ENCODE results near the gene EYS.

Gene EYS

DNA sequence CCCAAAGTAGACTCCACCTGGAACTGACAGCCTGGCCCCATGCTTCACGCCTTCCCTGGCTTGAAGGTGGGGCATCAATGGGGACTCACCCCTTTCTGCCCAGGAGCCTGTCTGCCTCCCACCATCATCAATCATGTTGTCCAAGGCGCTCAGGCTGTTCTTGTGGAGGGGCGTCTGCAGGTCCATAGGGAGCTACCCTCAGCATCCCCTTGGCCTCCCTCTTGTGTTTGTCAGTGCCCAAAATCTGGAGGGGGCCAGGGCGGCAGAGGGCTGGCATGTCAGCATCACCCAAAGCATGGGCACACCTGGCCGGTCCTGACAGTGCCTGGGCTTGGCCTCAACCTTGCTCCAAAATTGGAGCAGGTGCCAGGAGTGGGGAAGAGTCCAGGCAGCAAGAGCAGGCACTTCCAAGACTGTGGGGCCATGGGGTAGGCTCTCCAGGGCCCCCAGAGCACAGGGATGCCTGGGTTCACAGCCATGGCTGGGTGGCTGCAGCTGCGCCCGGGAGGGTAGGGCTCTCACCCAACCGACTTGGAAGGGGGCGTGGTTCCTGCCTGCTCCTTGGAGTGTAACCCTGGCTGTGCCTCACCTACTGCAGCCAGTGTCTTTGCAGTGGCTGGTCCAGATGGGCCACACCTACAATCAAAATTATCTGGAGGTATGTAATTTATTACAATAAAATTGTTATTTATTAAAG is 903.4 kb downstream of the EYS start:
- DNase-seq = no peak

DNA sequence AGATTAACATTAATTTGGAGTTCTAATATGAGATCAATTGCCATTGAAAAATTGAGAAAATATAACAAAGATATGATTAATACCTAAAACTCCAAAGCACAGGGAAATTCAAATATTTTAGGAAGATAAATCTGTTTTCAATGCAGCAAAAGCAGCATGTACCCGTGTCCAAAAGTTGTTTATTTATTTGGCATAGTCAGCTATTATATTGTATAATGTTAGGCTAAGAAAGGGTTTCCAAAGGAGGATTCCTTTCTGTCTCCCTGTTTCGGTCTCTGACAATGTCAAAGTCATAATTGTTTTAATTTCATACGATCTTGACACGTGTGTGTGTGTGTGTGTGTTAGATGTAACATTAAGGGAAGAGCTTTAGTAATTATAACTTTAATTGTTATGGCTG is 914.5 kb downstream of the EYS start:
- no peak for DNase-seq

DNA sequence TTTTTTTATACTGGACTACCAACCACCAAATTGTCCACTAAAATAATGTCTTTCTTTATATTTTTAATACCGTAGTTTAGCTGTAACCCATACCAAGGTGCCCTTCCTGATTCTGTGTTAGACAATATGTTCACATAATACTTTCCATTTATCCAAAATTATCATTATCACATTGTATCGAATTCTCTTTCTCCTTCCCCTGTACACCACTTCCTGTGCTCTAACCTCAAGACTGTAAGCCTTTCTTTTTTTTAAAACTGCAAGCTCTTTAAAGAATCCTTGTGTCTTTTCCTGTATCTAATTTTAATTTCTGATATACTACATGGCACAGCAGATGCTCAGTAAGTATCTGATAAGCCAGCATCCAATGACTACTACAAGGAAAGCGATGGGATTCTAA is 917.5 kb downstream of the EYS start:
- no peak for DNase-seq

DNA sequence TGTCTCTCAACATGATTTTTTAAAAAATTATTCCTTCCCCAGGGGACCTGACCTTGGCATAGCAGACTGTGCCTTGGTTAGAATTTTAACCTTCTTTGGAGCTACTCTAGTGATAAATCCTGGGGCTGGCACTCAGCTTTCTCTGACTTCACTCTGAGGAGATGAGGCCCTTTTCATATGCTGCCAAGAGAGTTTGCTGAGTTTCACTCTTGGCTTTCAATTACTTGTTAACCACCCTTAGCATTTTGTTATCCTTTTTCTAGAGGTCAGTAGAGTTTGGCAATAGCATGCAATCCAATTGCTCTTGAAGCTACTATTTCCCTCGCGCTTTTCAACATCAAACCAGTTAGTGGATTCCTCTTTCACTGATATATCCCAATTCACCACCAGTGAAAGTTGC is 920.3 kb downstream of the EYS start:
- no peak for DNase-seq

DNA sequence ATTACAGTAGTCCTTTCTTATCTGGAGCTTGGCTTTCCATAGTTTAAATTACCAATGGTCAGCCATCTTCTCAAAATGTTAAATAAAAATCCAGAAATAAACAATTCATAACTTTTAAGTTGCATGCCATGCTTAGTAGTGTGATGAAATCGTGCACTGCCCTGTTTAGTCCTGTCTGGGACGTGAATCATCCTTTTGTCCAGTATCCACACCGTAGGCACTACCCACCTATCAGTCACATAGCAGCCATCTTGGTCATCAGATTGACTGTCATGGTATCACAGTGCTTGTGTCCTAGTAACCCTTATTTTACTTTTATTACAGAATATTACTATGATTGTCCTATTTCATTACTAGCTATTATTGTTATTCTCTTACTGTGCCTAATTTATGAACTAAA is 924.1 kb downstream of the EYS start:
- DNase-seq = no peak

DNA sequence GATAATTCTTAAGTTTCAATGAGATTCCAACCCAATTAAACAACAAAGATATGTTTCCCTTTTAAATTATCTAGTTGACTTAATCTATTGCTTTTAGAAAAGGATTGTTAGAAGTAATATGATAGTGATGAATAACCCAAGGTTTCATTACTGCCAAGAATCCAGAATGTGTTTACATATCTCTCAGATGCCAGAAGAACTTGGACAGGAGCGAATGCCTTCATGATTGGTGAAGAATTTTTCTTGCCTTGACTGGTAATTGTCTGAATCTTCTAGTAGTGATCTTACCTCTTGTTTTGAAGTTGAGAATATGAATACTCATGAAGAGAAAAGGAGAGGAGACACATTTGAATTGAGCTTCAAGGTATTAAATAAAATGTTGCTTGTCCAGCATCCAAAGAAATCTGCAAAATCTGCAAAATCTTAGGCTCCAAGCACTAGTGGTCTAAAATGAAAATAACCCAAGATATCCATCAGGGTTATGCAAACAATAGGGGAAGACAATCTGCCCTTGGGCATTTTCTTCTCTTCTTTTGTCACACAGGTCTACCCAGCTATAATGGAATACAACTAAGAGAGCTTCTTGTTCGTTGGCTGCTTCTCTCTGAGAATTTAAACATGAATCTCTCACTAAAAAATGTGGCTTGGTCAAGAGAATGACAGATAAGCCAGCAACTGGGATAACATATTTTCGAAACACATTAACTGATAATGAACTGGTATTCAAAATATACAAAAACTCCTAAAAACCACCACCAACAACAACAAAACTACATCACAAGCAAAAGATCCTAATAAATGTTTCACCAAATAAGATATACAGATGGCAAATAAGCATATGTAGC is 928.9 kb downstream of the EYS start:
- no peak for DNase-seq

DNA sequence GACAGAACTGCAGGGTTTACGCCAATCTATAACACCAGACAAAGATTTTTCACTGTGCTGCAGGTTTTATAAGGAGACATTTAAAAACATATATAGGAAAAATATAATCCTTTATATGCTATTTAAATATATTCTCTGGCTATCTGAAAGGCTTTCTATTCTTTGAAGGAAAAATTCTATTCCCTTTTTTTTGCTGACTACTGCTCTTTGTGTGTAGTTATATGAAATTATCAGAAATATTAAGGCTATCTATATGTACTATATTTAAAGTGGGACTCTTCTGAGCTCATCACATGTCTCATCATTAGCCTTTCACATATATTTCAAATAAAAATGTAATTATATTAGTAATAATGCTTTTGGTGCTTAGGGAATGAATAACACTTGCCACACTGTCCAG is 930.7 kb downstream of the EYS start:
- no peak for DNase-seq

DNA sequence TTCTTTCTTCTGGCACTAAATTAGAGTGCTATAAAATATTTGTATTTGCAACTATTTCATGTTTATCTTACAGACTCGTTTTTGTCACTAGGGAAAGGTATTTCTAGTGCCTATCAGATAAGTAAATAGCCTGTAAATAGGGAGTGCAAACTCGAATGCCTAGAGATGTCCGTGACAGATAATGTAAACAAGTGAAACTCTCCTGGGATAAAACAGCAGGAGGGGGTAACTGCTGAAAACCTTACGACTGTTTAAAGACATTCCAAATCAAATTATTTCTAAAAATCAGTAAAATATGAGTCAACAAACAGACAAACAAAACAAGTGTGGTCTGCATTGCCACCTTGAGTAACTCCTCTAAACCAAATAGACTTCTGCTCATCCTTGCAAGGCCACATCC is 932.1 kb downstream of the EYS start:
- DNase-seq = no peak

DNA sequence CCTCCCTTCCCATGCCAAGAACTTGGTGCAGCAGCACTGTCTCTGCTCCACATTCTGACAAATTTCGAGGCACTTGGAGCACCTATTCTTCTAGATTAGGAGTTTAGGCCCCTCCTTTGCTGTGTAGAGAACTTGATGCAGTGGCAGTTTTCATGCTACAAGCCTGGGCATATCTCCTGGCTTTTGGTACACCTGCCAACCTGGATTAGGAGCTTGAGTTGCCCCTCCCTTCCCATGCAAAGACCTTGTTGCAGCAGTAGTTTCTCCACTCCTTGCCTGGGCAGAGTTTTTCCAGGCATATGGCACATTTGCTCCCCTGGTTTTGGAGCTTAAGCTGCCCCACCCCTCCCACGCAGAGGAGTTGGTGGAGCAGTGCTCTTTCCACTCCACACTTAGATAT is 956.1 kb downstream of the EYS start:
- no peak for DNase-seq

DNA sequence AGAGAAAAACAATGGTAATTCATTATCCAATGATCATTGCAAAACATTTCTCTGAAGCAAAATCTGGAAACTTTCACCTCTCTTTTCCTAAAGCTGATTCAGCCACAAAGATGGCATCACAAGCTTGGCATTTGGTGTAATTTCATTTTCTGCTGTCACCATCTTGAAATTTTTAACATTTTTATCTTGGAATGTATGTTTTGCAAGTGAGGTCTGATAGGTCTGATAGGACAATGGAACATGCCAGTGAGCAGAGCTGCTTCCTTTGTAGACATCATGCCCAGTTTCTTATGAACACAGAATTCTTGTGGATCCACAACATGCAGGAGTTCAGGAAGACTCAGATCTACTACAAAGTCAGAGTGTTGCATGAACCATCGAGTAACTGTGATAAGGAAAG is 969.6 kb downstream of the EYS start:
- DNase-seq = no peak

DNA sequence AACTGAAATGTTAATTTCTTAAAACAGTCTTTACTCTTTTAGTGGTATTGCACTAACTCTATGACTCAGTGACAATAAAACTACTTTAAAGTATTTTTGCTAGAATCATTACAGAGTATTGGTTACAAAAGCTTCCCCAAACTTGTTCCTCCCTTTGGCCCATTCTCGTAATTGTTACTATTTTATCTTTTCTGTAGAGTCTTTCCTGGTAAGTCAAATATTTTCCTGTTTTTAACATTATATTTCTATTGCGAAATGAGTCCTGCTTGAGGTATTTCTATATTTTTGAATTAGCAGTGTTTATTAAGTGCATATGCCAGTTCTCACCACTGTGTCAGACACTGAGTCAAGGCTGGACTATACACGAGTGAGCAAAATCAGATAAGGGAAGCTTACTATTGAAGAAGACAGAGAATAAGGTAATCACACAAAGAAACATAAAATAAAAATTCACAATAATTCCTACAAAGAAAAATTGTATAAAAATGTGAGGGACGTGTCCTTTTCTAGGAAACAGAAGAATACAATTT is 970.5 kb downstream of the EYS start:
- no peak for DNase-seq

DNA sequence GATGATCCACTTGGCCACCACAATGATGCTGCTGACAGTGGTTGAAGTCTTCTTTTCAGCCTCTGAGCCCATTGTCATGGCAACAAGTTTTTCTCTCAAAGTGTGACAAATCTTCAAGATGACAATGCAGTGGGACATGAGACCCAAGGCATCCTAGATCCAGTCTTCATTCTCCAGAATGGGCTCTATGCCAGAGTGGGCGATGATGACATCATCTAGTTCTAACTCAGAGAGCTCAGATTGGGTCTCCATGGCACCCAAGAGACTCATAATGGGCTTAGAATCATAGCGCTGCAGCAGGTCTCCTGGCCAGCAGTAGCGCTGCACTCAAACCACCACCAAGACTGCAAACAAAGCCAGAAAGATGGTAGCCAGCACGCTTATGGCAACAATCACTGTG is 973.6 kb downstream of the EYS start:
- DNase-seq = no peak

DNA sequence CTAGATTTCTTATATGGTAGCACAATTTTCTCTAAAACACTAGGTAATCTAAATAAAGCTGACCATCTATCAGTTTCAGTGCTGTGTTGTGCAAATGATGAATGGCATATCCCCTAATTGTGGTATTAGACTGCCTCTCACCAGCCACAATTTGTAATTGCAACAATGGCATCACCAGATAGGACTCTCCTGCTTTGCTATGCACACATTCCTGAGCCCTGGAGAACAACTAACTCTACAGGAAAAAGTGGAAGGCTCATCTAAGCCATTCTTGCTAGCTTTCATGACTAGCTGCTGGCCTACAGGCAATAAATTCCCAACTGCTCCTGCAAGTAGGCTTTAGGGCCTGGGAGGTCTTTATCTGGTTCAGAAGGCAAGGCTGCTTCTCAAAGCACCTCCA is 974.1 kb downstream of the EYS start:
- DNase-seq = no peak

DNA sequence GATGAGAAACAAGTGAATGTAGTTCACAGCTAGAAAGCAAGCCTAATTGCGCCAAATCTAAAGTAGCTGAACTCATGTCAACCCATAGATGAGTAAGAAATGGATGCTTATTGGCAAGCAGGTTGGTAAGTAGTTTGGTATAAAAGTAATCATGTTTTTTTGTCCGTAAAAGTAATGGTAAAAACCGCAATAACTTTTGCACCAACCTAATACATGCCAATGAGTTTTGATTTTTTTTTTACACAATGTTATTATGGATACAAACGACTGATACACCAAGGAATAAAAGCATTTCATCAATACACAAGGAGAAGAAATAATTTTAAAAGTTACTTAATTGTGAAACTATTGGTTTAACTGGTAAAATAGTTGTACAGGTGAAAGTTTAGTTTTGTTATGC is 977.5 kb downstream of the EYS start:
- DNase-seq = no peak

DNA sequence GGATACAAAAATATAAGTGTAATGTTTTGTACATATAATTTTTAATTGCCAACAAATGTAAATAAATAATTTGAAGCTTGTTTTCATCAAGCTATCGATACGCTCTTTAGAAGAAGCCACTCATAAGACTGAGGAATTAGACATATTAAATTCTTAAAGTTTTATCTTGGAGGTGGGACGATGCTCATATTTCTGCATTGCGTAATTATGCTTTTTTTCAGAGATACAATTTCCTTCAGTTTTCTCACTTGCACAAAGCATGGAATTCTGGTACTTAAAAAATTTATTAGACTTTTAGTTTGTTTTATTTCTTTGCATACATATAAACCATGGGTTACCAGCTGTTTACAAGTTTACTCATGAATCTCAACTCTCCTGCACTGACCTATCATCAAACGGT is 980.0 kb downstream of the EYS start:
- DNase-seq = no peak

DNA sequence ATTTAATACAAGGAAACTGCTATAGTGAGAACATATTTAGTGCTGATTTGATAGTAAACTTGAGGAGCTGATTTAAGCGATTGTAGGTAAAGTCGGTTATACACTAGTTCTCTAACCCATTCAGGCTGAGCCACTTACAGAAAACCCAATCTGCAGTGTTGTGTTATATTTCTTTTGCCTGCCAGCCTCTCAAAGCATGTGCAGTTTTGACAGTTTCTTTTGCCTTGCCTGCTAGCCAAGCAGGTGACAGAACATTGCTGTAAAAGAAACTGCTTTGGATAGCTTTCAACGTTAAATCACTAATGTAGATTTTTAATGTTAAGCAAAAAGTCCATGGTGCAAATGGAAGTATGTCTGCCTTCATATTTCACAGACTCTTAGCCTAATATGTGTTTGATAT is 982.9 kb downstream of the EYS start:
- no peak for DNase-seq

DNA sequence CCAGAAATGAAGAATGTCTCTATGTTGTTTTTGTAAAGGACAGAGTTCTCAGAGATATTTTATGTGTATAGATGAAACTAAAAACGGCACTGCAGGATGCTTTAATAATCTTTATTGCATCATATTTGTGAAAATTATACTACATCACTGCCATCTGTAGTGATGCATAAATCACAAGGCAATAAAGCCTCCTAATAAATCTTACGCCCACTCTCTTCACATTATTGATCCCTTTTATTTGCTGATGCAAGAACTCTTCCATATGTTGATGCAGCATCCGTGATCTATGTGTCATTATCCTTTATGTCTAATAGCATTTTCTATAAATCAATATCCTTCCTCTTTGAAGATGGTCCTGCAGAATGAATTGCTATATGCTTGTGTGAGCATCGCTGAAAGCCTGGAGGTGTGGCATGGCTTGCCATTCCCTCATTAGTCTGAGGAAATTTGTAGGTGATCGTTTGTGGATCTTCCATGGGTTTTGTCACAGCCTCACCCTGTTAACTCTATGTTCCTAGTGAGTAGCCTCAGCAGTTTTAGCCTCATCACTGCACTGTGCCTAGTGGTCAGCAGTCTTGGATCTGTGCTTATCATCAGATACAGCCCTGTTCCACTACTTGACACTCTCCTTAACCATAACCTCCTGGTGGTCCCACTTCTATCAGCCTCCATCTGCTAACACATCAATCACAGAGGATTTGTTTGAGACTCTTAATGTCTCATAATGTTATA is 983.5 kb downstream of the EYS start:
- DNase-seq = no peak

DNA sequence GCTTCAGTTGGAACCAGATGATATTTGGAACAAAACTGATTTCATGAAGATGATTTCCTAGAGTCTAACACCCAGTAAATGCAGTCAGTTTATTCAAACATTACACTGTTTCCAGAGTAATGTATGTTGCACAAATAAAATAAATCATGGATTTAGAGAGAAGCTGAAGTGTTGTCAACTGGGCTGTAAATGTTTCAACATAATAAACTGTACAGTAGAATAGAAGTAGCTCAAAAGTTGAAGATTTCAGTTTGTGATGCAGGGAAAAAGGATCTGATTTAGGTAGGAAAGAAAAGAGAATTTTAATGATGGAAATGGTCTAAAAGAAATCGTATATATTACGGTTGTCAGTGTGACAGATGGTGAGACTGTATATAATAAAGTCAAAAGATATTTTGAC is 985.2 kb downstream of the EYS start:
- DNase-seq = no peak

DNA sequence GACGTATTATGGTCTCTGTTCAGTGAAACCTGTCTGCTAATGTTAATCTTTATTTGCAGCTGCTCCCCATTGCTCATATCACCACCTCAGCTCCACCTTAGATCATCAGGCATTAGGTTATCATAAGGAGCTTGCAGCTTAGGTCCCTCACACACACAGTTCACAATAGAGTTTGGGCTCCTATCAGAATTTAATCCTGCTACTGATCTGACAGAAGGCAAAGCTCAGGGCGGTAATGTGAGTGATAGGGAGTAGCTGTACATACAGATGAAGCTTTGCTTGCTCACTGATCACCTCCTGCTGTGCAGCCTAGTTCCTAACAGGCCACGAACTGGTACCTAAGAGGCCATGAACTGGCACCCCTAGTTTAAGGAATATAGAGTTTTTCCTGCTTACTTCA is 989.7 kb downstream of the EYS start:
- no peak for DNase-seq

DNA sequence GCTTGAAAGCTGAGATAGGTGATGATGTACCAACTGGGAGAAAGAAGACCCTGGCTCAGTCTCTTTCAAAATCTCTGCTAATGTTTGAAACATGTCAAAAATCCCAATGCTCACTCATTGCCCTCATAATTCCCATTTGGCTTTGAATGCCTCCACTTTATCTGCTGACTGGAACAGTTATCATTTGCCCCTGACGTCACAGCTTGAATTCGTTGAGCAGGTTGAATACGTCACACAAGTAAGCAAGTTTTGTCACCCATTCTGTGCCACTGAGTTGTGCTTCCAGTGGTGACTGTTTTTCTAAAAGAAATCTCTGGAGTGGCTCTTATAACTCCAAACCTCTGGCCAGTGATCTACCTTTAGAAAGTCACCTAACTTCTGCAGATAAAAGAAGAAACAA is 991.4 kb downstream of the EYS start:
- DNase-seq = no peak

DNA sequence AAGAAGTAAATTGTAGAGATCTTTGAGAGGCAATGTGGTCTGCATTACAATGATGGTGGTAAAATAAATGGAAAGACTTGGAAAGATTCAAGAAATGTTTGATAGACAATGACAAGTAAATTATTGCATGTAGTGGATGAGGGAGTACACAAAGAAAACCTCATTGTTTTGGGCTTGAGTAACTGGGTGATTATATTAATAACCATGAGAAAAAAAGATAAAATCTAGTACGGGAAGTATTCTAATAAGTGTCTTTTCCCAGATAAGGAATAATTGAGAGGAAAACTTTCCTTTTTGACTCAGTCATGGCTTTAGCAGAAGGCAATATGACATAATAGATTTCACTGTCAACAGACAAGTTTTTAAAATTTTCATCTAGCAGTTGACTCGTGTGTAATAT is 993.0 kb downstream of the EYS start:
- no peak for DNase-seq

DNA sequence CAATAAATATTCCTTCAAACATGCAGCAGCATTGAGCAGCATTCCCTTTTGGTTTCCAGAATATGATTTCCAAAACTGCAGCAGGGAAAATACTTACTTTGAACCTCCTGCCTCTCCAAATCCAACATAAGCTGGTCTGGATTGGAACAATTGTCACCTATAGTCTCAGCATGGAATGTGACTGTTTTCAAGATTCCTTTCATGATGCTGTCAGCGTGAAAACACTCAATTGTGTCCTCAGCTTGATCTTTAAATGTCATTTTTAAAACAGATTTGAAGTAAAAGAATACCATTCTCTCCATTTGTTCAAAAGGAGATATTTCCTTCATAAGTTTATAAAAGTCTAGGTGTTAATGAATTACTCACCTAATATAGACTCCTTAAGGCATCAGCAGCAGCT is 993.9 kb downstream of the EYS start:
- DNase-seq = no peak

DNA sequence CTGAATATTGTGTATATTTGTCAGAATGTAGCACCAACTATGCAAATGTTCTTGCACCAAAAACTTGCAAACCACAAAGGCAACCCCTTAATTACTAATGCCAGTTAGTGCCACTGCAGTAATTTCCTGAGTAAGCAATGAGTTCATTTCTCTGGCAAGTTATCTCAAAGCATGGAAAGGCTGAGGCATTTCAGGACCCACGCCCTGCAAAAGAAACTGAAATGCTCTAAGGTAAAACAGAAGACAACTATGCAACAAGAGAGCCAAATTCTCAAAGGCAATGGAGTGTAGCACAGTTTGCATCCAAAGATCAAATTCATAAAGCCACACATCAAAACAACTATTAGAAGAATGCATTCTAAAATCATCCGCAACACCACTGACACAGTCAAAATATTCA is 994.4 kb downstream of the EYS start:
- no peak for DNase-seq

DNA sequence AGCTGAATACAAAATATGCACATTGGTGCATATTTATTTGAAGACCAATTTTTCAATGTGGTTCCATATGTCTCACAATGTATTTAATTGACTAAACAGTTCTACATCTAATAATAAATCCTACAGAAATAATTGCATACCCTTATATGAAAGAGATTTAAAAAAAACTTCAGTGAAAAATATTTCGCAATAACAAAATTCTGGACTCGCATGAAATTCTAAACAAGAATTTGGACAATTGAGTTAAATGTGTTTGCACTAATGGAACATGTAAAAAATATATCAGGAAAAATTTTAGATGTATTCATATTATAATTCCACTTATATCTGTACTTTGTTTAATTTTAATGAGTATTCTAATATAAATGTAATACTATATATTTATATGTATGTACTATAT is 1003.1 kb downstream of the EYS start:
- no peak for DNase-seq
